SHP77 (cell line): ENCODE measurements around the gene EHD4.

Experiments
- DNase-seq, 2 experiments: peaks; one replicate each; lab custom pipeline; 2025; lab: John Stamatoyannopoulos, UW

EHD4 gene

GRCh38 chr15:41994772-41995475 lies 22.6 kb upstream of the EHD4 start:
- no peak for DNase-seq

GRCh38 chr15:41994171-41994650 lies 21.9 kb upstream of the EHD4 start:
- DNase-seq: no peak

- peak; percentile 5 to 15 for DNase-seq
Measured at GRCh38 chr15:41993472-41994170, 21.3 kb upstream of the EHD4 start.

- DNase-seq: no peak
Measured at GRCh38 chr15:41992803-41993190, 20.4 kb upstream of the EHD4 start.

- DNase-seq: no peak
Measured at GRCh38 chr15:41992151-41992802, 19.9 kb upstream of the EHD4 start.

GRCh38 chr15:41990691-41991090 lies 18.3 kb upstream of the EHD4 start:
- no peak for DNase-seq

GRCh38 chr15:41990243-41990605 lies 17.9 kb upstream of the EHD4 start:
- no peak for DNase-seq

- DNase-seq: peak; percentile 26 to 64
Measured at GRCh38 chr15:41989573-41990242, 17.4 kb upstream of the EHD4 start.

GRCh38 chr15:41988896-41989572 lies 16.7 kb upstream of the EHD4 start:
- DNase-seq: no peak

GRCh38 chr15:41987925-41988275 lies 15.5 kb upstream of the EHD4 start:
- no peak for DNase-seq

- DNase-seq: no peak
Measured at GRCh38 chr15:41987246-41987924, 15.0 kb upstream of the EHD4 start.

- DNase-seq: no peak
Measured at GRCh38 chr15:41985236-41986160, 13.1 kb upstream of the EHD4 start.

GRCh38 chr15:41984622-41985021 lies 12.3 kb upstream of the EHD4 start:
- DNase-seq: no peak

GRCh38 chr15:41983621-41984571 lies 11.5 kb upstream of the EHD4 start:
- DNase-seq: no peak

GRCh38 chr15:41983221-41983620 lies 10.9 kb upstream of the EHD4 start:
- DNase-seq: no peak

- no peak for DNase-seq
Measured at GRCh38 chr15:41982133-41982930, 10.0 kb upstream of the EHD4 start.

GRCh38 chr15:41981371-41982132 lies 9.2 kb upstream of the EHD4 start:
- no peak for DNase-seq
